ENCODE measurements around the gene KIAA1614.
"Not testable (repeated sequence)": the region's sequence is repeated elsewhere in the genome, so short reads cannot be mapped to it uniquely, and the experiment has no call there.

Gene KIAA1614

DNA sequence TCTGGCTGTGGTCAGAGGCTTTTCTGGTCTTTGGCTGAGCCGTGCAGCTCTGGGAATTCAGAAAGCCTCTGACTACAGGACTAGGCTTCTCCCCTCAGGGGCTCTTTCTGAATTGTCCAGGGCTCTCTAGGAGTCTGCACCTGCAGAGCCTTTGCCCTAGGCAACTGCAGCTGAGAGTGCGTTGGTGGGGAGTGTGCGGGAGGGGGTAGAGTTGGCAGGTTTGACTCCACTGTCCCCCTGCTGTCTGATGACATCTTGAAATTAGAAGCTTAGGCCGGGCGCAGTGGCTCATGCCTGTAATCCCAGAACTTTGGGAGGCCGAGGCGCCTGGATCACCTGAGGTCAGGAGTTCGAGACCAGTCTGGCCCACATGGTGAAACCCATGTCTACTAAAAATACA, 32.9 kb downstream of the KIAA1614 start:
- DNase-seq: no peak

DNA sequence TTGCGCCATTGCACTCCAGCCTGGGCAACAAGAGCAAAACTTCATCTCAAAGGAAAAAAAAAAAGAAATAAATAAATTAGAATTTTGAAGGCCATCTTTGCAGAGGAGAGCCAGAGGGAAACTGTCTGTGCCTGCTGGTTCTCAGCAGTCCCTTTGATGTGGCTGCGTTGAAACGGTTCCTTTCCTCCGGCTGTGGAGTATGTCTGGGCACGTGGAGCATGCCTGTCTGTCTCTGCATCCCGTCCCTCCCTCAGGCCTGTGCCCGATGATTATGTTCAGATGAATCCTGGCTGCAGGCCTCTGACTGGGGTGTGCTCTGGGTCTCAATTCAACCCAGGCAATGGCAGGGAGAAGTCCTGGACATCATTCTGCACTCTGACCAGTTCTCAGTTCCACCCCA, 33.4 kb downstream of the KIAA1614 start:
- DNase-seq: no peak

DNA sequence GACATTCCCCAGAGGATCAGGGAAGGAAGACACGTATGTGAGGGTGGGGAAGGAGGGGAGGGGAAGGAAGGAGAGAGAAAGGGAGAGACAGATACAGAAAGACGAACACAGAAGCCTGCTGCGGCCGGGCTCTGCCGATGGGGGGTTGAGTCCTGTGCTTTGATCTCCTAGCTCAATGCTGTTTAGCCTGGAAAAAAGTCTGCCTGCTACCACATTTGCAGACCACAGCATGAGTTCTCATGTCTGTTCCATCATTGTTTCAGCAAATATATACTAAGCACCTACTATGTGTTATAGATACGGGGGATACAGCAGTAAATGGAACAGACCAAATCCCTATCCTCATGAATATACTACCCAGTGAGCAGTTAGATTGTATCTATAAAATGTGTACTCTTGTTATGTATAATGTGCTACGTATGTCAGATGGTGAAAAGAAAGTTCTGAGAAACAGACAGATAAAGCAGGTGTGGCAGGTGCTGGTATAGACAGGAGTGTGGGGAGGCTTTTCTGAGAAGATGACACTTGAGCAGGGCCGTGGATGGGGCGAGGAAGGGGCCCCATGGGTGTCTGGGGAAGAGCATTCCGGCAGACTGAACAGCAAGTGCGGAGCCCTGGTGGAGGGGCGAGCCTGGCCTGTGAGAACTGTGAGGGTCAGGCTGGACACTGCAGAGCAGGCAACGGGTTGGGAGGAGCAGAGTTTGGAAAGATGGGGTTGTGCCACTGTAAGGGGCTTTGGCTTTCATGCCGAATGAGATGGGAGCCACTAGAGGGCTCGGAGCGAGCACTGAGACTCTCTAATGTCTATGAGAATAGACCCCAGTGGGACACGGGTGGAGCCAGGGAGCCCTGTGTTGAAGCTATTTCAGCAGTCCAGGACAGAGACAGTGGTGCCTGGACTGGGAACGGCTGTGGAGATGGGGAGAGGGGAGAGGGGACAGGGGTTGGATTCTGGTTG, 34.1 kb downstream of the KIAA1614 start:
- DNase-seq: no peak

DNA sequence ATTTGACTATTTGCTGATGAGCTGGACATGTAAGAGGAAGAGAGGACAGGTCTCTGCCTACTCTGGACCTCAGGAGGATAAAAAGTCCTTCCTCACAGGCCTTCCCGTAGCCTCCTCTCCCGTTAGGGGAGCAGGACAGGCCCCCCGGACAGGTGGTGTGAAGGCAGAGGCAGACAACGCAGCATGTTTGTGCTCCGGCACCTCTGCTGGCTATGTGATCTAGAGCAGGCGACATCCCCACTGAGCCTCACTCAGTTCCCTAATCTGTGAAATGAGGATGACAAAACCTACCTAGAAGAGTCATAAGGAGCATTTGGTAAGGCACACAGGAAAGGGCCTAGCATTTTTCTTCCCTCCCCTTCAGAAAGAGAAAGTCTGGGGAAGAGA, 34.8 kb downstream of the KIAA1614 start:
- no peak for DNase-seq

DNA sequence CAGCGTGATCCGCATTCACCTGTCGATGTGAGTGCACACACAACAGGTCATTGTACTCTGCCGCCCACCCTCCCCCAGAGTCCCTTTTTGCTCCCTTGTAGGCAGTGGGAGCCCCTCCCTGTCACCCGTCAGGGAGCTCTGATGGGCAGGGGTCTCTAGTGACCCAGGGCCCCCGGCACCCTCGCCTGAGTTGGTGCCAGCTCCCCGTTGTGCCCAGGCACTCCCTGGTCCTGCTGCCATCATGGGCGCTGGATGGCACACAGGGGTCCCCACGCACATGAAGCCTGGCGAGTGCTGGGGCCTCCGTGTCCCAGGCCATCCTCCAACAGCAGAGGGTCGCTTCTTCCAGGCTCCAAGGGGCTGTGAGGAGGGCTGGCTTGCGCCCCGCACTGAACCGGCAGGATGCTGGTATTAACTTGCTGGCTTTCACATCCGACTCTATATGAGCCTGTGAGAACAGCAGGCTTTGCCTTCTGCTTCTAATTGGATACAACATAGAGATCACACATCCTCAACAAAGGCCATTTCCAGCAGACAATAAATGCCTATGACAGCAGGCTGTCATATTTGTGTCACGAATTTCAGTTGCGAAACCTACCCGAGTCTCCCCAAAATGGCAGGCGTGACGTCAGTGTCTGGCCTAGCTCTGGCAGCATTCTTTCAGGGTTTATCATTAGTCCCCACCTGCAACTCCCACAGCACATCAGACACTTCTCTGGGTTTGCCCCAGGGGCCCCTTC, 35.4 kb downstream of the KIAA1614 start:
- DNase-seq: no peak

DNA sequence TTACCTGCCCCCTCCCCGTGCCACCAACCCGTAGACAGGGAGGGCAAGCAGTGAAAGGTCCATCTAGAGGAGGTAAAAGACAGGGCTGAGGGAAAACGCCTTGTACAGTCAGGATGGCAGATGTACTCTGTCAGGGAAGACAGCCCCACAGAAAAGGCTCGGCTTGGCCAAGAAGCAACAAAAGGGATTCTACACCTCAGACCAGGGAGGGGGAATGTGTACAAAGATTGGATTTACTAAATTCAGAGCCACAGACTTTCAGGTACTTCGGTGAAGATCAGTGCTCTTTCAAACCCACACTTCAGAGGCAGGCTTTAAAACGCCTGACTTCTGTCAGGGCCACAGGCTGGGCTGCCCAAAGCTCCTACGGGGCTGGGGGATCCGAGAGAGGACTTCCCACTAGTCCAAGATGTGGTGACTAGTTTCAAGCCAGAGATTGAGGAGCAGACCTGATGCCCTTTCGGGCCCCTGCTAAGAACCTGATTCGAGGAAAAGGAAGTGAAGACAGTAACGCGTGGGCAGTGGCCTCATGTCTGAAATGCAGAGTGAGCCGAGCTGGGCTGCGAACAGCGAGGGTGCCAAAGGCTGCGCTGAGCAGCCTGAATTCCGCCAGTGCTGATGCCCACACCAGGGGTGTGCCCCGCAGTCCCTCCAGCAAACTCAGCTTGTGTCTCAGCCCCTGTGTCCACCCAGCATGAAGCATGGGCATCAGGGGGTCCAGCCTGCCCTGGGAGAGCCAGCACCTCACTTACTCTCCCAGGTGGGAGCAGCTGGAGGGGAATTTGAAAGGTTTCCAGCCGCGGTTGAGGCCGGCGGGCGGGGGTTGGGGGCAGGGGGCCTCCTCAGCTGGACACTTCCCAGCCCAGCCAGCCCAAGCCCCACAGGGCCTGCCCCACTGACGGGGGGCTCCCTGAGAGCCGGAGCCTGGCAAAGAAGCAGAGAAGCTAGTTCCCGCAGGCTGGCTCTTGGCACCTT, 36.2 kb downstream of the KIAA1614 start:
- no peak for DNase-seq

DNA sequence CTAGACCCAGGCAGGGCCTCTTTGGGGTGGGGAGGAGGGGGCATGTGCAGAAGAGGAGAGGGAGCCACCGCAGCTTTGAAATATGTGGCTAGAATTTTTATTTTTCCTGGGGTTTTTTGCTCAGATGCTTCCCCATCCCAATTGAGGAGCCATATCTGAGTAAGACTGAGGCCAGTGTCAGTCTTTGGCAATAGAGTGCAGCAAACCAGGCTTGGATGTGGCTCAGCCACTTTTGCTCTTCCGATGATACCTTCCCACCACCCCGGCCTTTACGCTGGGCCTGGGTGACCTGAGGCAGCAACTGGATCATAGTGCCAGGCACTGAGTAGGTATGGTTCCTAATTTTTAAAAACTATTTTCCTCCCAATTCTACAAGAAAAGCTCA, 36.9 kb downstream of the KIAA1614 start:
- no peak for DNase-seq

DNA sequence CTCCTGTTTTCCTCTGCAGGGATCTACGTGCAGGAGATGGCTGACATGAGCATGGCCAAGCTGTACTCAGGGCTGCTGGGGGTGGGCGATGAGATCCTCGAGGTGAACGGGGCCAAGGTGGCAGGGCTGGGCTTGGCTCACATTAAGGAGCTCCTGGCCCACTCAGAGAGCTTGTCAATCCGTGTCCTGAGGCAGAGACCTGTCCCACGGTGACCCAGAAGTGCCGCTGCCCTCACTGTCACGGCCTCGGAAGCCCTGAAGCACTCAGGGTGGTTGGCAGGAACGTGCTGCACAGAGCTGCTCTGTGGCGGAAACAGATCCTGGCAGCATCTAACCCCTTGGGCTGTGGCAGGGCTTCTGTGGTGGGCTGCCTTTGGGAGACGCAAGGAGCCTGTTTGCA, 37.6 kb downstream of the KIAA1614 start:
- no peak for DNase-seq

DNA sequence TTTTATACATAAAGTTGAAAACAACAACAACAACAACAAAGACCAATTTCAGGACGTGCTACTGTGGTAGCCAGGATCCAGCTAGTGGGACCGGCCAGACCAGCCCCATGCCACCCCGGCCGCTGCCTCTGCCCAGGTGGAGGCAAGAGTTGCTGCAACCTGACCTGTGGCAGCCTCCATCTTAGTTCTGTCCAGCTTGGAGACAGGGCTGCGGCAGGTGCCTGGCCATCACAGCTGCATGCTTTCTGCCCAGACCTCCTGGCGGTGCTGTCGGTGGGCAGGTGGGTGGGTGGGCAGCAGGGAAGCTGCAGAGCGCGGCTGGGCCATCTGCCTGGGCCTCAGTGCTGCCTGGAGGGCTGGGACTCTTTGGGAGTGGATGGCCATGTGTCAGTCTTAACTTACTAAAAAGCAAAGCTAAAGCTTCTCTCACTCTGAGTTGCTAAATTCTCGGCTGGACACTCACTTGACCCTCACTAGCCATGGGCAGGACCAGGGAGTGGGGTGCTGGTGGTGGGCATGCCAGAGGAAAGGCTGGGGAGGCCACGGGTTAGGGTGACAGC, 38.6 kb downstream of the KIAA1614 start:
- DNase-seq: no peak

DNA sequence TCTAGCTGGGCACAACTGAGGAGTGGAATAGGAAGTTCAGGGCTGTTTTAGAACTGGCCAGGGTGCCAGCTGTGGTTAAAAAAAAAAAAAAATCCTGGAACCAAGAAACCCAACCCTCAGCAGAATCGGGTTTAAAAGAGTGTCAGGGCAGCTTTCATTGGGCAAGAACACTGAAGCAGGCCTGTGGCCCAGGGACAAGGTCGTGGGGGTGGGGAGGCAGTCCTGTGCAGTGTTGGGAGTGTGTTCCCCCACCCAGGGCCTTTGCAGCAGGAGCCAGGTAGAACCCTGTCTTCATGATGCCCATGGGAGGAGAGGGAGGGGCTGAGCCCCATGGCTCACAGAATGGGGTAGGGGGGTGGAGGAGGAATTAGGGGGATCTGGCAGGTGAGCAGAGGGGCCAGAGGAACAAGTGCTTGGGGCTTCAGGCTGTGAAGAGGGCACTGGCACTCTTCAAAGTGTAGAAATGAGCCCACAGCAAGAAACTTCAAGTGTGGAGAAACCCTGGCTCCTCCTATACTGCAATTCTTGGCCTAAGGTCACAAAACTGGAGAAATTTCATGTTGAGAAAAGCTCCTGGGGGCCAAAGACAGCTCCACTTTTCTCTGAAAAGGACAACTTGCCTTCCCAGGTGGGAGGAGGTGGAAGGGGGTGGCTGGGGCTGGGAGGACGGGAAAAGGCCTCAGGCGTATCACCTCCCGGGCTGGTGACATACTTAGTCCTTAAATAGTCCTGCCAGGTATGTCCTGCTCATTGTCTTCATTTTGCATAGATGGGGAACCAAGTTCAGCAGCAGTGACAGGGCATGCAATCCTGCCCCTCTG, 39.3 kb downstream of the KIAA1614 start:
- DNase-seq: no peak

DNA sequence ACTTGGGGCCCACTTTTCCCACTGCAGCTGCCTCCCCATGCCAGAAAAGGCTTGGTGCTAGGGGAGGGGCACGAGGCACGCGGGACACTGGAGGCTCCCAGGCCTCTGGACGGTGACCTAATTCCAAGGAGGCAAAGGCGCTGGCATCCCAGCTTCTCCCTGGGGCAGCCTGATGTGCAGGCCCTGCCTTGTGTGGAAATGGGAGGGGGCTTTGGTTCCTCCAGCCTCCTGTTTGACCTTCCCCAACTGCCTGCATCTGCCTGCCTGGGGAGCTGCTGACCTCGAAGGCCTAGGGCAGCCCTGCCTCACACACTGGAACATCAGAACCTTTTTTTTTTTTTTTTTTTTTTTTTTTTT, 39.9 kb downstream of the KIAA1614 start:
- DNase-seq: no peak

DNA sequence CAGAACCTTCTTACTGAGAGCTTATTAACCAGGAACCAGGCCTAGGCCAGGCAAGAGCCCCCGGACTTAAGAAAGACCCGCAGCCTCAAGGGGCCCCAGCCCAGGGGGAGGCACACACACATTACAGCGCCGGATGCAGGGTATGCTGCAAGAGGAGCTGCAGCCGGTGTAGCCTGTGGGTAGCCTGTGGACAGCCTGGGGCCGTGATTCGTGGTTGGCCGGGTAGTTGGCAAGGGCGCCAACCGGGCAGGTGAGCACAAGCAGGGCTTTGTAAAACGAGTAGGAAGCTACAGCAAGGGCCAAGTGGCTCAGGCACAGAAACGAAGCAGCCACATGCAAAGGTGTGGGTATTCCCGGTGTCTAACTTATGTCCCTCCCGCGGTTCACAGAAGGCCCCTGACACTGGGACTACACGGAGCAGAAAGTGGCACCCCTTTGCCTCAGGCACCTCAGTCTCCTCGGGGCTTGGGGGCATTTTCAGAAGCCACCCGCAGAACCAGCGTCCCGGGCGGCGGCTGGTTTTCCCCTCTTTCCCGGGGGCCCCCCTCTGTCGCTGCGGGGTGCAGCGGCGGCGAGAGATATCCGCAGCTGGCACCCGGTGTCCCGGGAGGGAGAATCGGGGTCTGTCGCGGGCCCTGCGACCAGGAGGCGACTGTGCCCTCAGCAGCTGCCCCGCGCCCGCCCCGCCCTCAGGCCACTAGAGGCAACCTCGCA, 40.8 kb downstream of the KIAA1614 start:
- peak; percentile 37 for DNase-seq

DNA sequence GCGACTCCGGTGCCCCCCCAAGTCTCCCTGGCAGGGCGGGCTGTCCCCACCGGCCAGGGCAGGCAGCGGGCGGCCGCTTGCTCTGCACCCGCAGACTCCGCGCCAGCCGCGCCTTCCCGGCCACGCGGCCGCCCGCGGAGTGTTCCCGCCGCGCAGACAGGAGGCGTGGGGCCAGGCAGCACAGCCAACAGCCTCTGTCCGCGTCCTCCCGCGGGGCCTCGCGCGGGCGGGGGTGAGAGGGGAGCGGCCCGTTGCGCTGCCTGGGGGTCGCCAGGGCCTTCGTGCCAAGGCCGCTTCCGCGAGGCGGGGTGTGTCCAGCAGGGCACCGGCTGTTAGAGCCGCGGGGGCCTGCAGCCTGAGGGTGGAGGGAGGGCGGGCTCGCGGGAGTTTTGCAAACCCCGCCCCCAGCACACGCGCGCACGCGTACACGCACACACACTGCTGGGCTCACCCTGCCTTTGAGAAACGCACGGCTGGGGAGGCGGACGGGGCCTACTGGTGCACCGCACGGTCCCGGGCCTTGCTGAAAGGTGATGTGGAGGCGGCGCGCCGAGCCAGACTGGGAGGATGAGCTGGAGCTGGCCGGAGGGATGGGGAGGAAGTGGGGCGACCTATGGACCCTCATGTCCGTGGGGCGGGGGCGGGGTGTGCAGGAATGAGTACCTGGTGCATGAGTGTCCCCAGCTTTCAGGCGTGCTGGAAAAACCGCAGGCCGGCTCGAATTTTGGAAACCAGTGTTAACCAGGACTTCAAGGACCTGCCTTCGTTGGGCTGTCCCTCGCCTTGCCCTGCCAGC, 41.5 kb downstream of the KIAA1614 start:
- no peak for DNase-seq

DNA sequence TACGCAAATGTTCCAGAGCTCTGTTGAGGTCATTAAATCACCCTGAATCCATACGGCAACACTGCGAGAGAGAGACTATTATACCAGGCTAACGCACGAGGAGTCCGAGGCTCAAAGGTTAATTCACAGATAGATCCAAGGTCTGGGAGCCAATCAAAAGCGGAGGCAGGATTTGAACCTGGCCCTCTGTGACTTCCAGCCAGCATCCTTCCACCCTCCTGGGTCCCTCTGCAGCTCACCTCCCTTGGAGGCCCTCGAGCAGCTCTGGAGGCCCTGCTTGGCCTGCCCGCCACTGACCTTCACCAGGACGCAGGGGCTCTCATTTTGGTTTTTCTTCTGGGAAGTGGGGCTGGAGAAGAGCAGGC, 42.1 kb downstream of the KIAA1614 start:
- DNase-seq: no peak

DNA sequence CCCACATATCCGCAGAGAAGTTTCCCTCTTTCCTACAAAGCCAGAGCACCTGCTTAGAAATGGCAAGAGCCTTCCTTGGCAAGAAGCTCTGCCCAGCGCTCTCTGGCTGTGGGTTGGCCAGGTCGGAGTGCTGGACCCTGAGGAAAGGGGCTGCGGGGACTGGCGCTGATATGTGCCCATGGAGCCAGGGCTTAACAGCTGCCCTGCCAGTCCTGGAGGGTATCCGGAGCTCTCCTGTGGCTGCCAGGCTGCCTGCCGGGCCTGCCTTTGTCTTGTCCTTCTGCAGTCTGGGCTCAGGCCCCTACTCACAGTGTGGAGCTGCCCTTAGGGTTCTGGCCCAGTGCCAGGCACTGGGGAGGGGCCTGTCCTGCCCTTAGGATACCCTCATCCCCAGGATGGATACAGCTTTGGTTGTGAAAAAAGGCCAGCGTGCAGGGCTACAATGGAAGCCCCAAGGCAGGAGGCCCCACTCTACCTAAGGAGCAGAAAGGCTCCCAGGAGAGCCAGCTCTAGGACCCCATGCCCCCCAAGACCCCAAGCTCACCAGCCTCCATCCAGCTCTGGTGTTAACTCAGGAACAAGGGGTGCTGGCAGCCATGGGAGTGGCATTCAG, 43.4 kb downstream of the KIAA1614 start:
- DNase-seq: no peak

DNA sequence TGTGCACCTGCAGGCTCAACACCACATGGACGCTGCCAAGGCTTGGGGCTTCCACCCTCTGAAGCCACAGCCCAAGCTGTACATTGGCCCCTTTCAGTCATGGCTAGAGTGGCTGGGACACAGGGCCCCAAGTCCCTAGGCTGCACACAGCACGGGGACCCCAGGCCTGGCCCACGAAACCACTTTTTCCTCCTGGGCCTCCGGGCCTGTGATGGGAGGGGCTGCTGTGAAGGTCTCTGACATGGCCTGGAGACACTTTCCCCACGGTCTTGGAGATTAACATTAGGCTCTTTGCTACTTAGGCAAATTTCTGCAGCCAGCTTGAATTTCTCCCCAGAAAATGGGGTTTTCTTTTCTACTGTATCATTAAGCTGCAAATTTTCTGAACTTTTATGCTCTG, 46.9 kb downstream of the KIAA1614 start:
- DNase-seq: not testable (repeated sequence)

DNA sequence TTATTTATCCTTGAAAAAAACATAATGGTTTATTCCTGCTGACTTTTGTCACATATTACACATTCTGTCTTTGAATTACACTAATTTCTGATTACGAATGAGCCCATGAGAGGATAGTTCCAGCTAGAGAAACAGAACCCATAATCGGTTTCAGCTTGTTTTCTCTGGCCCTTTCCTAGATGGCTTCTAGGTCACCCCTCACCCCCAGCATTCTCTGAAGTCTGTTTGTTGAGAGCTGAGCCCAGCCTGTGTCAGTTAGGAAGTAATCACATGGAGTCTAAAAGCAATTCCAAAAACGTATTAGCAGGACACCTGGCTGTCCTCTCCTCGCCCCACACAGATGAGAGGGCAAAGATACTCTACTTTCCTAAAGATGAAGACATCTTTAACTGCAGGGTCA, 48.9 kb downstream of the KIAA1614 start:
- DNase-seq: no peak

DNA sequence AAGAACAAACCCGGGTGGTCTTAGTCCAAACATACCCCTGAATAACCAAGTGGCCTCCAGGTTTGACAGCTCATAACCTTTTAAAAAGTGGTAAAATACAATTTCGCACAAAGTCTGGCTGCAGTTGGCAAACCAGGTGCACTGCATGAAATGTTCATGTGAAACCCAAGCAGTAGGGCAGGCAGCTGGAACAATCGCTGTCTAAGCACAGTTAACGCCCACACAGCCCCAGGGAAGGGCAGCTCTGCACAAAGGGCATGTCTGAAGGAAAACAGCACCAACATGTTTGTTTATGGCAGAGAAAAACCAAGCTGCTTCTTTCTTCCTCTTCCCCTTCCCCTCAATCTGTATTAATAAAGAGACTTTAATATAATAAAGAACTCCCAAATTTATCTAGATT, 49.5 kb downstream of the KIAA1614 start:
- DNase-seq: no peak

DNA sequence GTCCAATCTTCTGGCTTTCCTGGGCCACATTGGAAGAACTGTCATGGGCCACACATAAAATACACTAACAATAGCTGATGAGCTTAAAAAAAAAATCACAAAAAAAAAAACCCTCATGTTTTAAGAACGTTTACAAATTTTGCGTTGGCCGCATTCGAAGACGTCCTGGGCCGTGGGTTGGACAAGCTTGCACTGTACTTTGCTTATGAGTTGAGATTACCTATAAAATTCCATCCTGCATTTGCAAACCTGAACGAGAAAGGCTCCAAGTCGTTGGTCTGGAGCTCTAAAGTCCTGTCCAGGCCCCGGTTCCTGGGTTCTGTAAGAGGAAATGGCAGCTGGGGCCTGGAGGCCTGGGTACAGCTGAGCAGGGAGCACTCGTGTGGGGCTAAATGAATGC, 51.4 kb downstream of the KIAA1614 start:
- DNase-seq: no peak

DNA sequence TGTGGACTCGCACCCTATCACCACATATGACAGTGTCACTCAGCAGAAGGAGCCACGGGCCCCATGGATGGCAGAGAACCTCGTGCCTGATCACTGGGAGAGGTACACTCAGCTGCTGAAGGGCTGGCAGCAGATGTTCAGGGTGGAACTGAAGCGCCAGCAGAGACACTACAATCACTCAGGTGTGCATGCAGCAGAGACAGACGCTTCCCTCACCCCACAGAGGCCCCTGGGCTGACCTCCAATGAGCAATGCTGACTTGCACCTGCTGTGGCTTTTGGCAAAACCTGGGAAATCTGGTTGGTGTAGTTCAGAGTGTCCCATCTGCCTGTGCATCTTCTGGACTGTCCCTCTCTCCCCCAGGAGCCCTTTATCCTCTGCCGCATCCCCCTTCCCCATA, 51.9 kb downstream of the KIAA1614 start:
- no peak for DNase-seq

All from NCI-H2029 treated with DMSO at 0.1 percent for 48 hours (cell line).